ENCODE data around the gene U2AF1. TPM values are rescaled to one million over a fixed set of nuclear protein-coding genes. Genes with fewer than 3 reads are reported as not detected.
"Not testable (repeated sequence)": the region's sequence is repeated elsewhere in the genome, so short reads cannot be mapped to it uniquely, and the experiment has no call there.

The U2AF1 gene
- total and polyA plus RNA-seq, 9 donors, result 10.2 to 68.6 (median 44.8) TPM

DNA sequence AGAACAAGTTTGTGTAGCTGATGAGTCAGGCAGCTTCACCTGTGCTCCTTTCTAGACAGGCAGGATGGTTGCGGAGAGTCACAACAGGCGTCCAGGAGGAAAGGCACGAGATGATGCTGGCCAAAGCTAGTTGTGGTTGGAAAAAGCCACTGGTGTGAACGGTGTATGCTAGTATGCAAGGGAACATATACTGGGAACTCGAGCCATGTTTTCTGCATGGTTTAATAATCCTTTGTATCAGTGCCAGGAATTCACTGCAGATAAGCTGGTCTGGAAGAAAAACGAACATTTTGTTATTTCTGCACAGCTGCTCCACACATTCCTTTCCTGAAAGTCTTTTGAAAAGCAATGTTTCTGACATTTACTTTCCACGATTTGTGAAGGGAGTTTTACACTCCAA is 22.7 kb upstream of the U2AF1 start:
- not testable (repeated sequence) for H3K4me3 ChIP-seq (ENCODE audit: low read length); H3K36me3 ChIP-seq (ENCODE audit: control insufficient read depth, insufficient read depth, low read length); H3K27ac ChIP-seq (ENCODE audit: low read length); H3K9me3 ChIP-seq (replicated peaks; ENCODE audit: control insufficient read depth, low read depth, low read length); H3K27me3 ChIP-seq (ENCODE audit: control insufficient read depth, insufficient read depth, low read length); H3K4me1 ChIP-seq (ENCODE audit: control insufficient read depth, insufficient read depth, low read length); DNase-seq
- WGBS (ENCODE audit: insufficient coverage), result no CpG with 5 or more reads among the region's 7 CpGs

- not testable (repeated sequence) for H3K27ac ChIP-seq (ENCODE audit: low read length); H3K4me3 ChIP-seq (ENCODE audit: low read length); H3K9me3 ChIP-seq (replicated peaks; ENCODE audit: control insufficient read depth, low read depth, low read length); H3K4me1 ChIP-seq (ENCODE audit: control insufficient read depth, insufficient read depth, low read length); DNase-seq; H3K27me3 ChIP-seq (ENCODE audit: control insufficient read depth, insufficient read depth, low read length); H3K36me3 ChIP-seq (ENCODE audit: control insufficient read depth, insufficient read depth, low read length)
- WGBS (ENCODE audit: insufficient coverage), result no CpG with 5 or more reads among the region's 4 CpGs
Observed at GRCh38 chr21:43115956-43116355, 8.6 kb upstream of the U2AF1 start.

DNA sequence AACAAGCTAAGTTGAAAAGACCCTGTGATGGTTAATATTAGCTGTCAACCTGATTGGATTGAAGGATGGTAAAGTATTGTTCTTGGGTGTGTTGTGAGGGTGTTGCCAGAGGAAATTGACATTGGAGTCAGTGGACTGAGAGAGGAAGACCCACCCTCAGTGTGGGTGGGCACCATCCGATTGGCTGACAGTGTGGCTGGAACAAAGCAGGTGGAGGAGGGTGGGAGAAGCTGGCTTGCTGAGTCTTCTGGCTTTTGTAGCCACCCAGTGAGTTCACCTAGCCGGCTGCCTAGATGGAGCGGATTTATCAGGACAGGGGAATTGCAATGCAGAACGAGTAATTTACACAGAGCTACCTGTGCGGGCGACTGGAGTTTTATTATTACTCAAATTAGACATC is 7.1 kb upstream of the U2AF1 start:
- H3K27me3 ChIP-seq (ENCODE audit: control insufficient read depth, insufficient read depth, low read length); H3K36me3 ChIP-seq (ENCODE audit: control insufficient read depth, insufficient read depth, low read length); H3K27ac ChIP-seq (ENCODE audit: low read length); H3K4me3 ChIP-seq (ENCODE audit: low read length); H3K9me3 ChIP-seq (replicated peaks; ENCODE audit: control insufficient read depth, low read depth, low read length); DNase-seq; H3K4me1 ChIP-seq (ENCODE audit: control insufficient read depth, insufficient read depth, low read length): not testable (repeated sequence)
- WGBS (ENCODE audit: insufficient coverage), result no CpG with 5 or more reads among the region's 6 CpGs

DNA sequence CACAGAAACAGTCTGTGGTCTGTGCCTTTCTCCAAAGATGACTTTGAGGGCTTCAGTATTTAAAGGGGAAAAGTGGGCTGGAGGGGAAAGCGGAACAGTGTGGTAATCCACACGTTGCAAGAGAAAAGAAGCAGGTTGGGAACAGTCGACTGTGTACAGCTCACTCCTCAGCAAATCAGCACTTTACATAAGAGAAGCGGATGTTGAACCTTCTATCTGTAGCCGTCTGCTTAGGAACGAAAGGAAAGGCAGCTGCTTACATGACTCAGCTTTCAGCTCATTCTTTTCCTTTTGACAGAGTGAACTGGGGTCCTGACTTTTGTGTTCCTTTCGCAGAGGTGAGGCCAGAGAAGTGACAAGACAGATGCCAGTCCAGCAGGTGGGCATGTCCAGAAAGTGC is 1.6 kb upstream of the U2AF1 start:
- DNase-seq; H3K36me3 ChIP-seq (ENCODE audit: control insufficient read depth, insufficient read depth, low read length); H3K4me1 ChIP-seq (ENCODE audit: control insufficient read depth, insufficient read depth, low read length); H3K27me3 ChIP-seq (ENCODE audit: control insufficient read depth, insufficient read depth, low read length); H3K9me3 ChIP-seq (replicated peaks; ENCODE audit: control insufficient read depth, low read depth, low read length); H3K4me3 ChIP-seq (ENCODE audit: low read length); H3K27ac ChIP-seq (ENCODE audit: low read length): not testable (repeated sequence)
- WGBS (ENCODE audit: insufficient coverage), result no CpG with 5 or more reads among the region's 7 CpGs

- not testable (repeated sequence) for H3K4me3 ChIP-seq (ENCODE audit: low read length); H3K27ac ChIP-seq (ENCODE audit: low read length); H3K36me3 ChIP-seq (ENCODE audit: control insufficient read depth, insufficient read depth, low read length); H3K9me3 ChIP-seq (replicated peaks; ENCODE audit: control insufficient read depth, low read depth, low read length); DNase-seq; H3K27me3 ChIP-seq (ENCODE audit: control insufficient read depth, insufficient read depth, low read length); H3K4me1 ChIP-seq (ENCODE audit: control insufficient read depth, insufficient read depth, low read length)
- WGBS (ENCODE audit: insufficient coverage), result no CpG with 5 or more reads among the region's 17 CpGs
Observed at GRCh38 chr21:43108177-43108576, 807 bp upstream of the U2AF1 start.

DNA sequence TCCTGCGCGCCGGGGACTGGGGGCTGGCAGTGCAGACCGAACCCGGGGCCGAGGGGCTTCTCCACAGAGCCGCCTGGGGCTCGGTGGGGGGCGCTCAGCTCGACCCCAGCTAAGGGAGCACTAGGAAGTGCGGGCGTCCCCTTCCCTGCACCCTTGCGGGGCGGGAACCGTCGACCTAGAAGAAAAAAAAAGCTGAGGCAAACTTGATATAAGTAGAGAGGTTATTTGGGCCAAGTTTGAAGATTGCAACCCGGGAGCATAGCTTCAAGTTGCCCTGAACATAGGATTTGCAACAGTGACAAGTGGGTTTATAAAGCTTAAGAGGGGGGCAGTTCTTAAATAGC is 396 bp upstream of the U2AF1 start:
- WGBS (ENCODE audit: insufficient coverage), result no CpG with 5 or more reads among the region's 17 CpGs
- H3K4me1 ChIP-seq (ENCODE audit: control insufficient read depth, insufficient read depth, low read length); H3K36me3 ChIP-seq (ENCODE audit: control insufficient read depth, insufficient read depth, low read length); DNase-seq; H3K9me3 ChIP-seq (replicated peaks; ENCODE audit: control insufficient read depth, low read depth, low read length); H3K4me3 ChIP-seq (ENCODE audit: low read length); H3K27ac ChIP-seq (ENCODE audit: low read length); H3K27me3 ChIP-seq (ENCODE audit: control insufficient read depth, insufficient read depth, low read length): not testable (repeated sequence)

DNA sequence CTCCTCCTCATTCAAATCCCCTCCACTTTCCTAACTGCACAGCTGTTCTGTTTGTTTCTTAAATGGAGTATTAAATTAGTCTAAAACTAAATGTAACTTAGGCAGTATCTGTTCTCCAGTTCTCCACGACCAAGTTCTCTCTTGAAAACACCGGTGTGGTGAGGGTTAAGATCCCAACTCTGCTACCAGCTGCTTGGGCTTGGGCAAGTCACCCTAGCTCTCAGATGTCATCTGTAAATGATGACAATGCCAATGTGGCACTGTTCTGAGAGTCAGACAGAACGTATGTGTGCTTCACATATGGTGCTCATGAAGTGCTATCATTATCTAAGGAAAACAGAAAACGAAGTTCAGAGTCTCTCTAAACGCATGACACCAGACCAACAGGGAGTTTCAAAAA is 2.7 kb downstream of the U2AF1 start:
- not testable (repeated sequence) for DNase-seq; H3K27ac ChIP-seq (ENCODE audit: low read length)

GRCh38 chr21:43102281-43102680 is 5.1 kb downstream of the U2AF1 start:
- H3K27me3 ChIP-seq (ENCODE audit: control insufficient read depth, insufficient read depth, low read length); H3K4me1 ChIP-seq (ENCODE audit: control insufficient read depth, insufficient read depth, low read length); H3K4me3 ChIP-seq (ENCODE audit: low read length); DNase-seq; H3K9me3 ChIP-seq (replicated peaks; ENCODE audit: control insufficient read depth, low read depth, low read length); H3K27ac ChIP-seq (ENCODE audit: low read length); H3K36me3 ChIP-seq (ENCODE audit: control insufficient read depth, insufficient read depth, low read length): not testable (repeated sequence)
- WGBS (ENCODE audit: insufficient coverage), result no CpG with 5 or more reads among the region's 4 CpGs

More for the DNA sequence above, 2.7 kb downstream of the U2AF1 start:
- H3K36me3 ChIP-seq (ENCODE audit: control insufficient read depth, insufficient read depth, low read length); H3K4me3 ChIP-seq (ENCODE audit: low read length); H3K27me3 ChIP-seq (ENCODE audit: control insufficient read depth, insufficient read depth, low read length); H3K4me1 ChIP-seq (ENCODE audit: control insufficient read depth, insufficient read depth, low read length); H3K9me3 ChIP-seq (replicated peaks; ENCODE audit: control insufficient read depth, low read depth, low read length): not testable (repeated sequence)
- no CpG with 5 or more reads among the region's 5 CpGs for WGBS (ENCODE audit: insufficient coverage)

GRCh38 chr21:43101676-43102075 is 5.7 kb downstream of the U2AF1 start:
- not testable (repeated sequence) for H3K4me3 ChIP-seq (ENCODE audit: low read length); DNase-seq; H3K9me3 ChIP-seq (replicated peaks; ENCODE audit: control insufficient read depth, low read depth, low read length); H3K4me1 ChIP-seq (ENCODE audit: control insufficient read depth, insufficient read depth, low read length); H3K36me3 ChIP-seq (ENCODE audit: control insufficient read depth, insufficient read depth, low read length); H3K27me3 ChIP-seq (ENCODE audit: control insufficient read depth, insufficient read depth, low read length); H3K27ac ChIP-seq (ENCODE audit: low read length)
- no CpG with 5 or more reads among the region's 5 CpGs for WGBS (ENCODE audit: insufficient coverage)

GRCh38 chr21:43101000-43101399 is 6.4 kb downstream of the U2AF1 start:
- H3K4me3 ChIP-seq (ENCODE audit: low read length); H3K4me1 ChIP-seq (ENCODE audit: control insufficient read depth, insufficient read depth, low read length); H3K27ac ChIP-seq (ENCODE audit: low read length); H3K9me3 ChIP-seq (replicated peaks; ENCODE audit: control insufficient read depth, low read depth, low read length); DNase-seq; H3K27me3 ChIP-seq (ENCODE audit: control insufficient read depth, insufficient read depth, low read length); H3K36me3 ChIP-seq (ENCODE audit: control insufficient read depth, insufficient read depth, low read length): not testable (repeated sequence)
- no CpG with 5 or more reads among the region's 7 CpGs for WGBS (ENCODE audit: insufficient coverage)

DNA sequence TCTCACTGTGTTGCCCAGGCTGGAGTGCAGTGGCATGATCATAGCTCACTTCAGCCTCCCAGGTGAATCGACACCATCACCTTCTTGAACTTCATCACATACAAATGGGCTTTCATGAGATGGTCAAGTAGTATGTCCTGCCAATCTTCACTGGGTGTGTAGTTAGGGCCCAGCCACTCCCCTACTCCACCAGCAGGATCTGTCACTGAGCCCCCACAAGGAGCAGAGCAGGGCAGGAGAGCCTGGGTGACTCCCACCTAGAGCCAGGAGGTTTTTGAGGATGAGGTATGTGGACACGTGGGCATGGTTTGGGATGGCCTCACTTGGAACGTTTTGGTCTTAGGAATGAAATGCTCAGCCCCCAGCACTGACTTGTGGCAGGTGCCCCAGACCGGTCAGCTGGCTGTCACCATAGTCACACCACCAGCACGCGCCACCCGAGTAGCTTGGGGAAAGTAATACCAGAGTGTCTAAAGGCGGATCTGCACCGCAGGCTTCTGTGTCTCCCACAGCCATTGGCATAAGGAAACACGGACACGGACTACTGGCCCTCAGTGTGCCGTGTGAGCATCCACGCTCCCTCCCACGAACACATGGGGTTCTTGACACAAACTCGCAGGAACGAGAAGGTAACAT is 15.3 kb downstream of the U2AF1 start:
- not testable (repeated sequence) for H3K27me3 ChIP-seq (ENCODE audit: control insufficient read depth, insufficient read depth, low read length); H3K9me3 ChIP-seq (replicated peaks; ENCODE audit: control insufficient read depth, low read depth, low read length); H3K27ac ChIP-seq (ENCODE audit: low read length); H3K36me3 ChIP-seq (ENCODE audit: control insufficient read depth, insufficient read depth, low read length); H3K4me3 ChIP-seq (ENCODE audit: low read length); DNase-seq; H3K4me1 ChIP-seq (ENCODE audit: control insufficient read depth, insufficient read depth, low read length)
- no CpG with 5 or more reads among the region's 16 CpGs for WGBS (ENCODE audit: insufficient coverage)
